ENCODE data around the gene TCAIM.
"Not testable (repeated sequence)": the region's sequence is repeated elsewhere in the genome, so short reads cannot be mapped to it uniquely, and the experiment has no call there.

Gene TCAIM

GRCh38 chr3:44346590-44346989, 8.0 kb downstream of the TCAIM start:
- H3K36me3 ChIP-seq (ENCODE audit: insufficient read depth, low read length); H3K27me3 ChIP-seq (ENCODE audit: insufficient read depth, low read length); H3K9ac ChIP-seq (ENCODE audit: low read depth, low read length): not testable (repeated sequence)

GRCh38 chr3:44348993-44349392, 10.4 kb downstream of the TCAIM start:
- no peak overlapping the region for H3K27ac ChIP-seq (ENCODE audit: low read depth, low read length)
- no peaks in the 10 kb centered on the region for H3K36me3 ChIP-seq (ENCODE audit: insufficient read depth, low read length)
- H3K4me3 ChIP-seq (ENCODE audit: low read length) = no peak overlapping the region
- H3K9me3 ChIP-seq (ENCODE audit: insufficient read depth, low read depth, low read length) = 0 out of 2 replicates have a peak, but pooled peaks cover 3% of the 10 kb centered on the region
- H3K4me1 ChIP-seq (ENCODE audit: insufficient read depth, low read length) = 0 out of 2 replicates have a peak, but pooled peaks cover 2% of the 10 kb centered on the region
- H3K27me3 ChIP-seq (ENCODE audit: insufficient read depth, low read length) = no peaks in the 10 kb centered on the region
- no peak overlapping the region for H3K9ac ChIP-seq (ENCODE audit: low read depth, low read length)
- 92% methylated on average over 4 of the region's 6 CpGs for WGBS

More at GRCh38 chr3:44346590-44346989, 8.0 kb downstream of the TCAIM start:
- not testable (repeated sequence) for H3K27ac ChIP-seq (ENCODE audit: low read depth, low read length); H3K4me3 ChIP-seq (ENCODE audit: low read length); H3K4me1 ChIP-seq (ENCODE audit: insufficient read depth, low read length); H3K9me3 ChIP-seq (ENCODE audit: insufficient read depth, low read depth, low read length)
- 93% methylated on average over 6 of the region's 6 CpGs for WGBS

GRCh38 chr3:44353355-44353924, 14.9 kb downstream of the TCAIM start:
- Histone ChIP-seq H3K9ac (ENCODE audit: low read depth, low read length) (no peak overlapping the region), H3K27me3 (ENCODE audit: insufficient read depth, low read length) (no peaks in the 10 kb centered on the region), H3K4me1 (ENCODE audit: insufficient read depth, low read length) (peaks cover 9% of the 10 kb centered on the region; the same call in 1 of the 2 replicates), H3K36me3 (ENCODE audit: insufficient read depth, low read length) (peaks cover 5% of the 10 kb centered on the region), H3K4me3 (ENCODE audit: low read length) (no peak overlapping the region), H3K9me3 (ENCODE audit: insufficient read depth, low read depth, low read length) (0 out of 2 replicates have a peak, but pooled peaks cover 3% of the 10 kb centered on the region), H3K27ac (ENCODE audit: low read depth, low read length) (no peak overlapping the region)
- 96% methylated on average over 1 of the region's 1 CpG for WGBS

GRCh38 chr3:44355362-44356033, 16.9 kb downstream of the TCAIM start:
- H3K4me3 ChIP-seq (ENCODE audit: low read length) = no peak overlapping the region
- no peaks in the 10 kb centered on the region for H3K27me3 ChIP-seq (ENCODE audit: insufficient read depth, low read length)
- peaks cover 26% of the 10 kb centered on the region for H3K4me1 ChIP-seq (ENCODE audit: insufficient read depth, low read length)
- 0 out of 2 replicates have a peak, but pooled peaks cover 3% of the 10 kb centered on the region for H3K9me3 ChIP-seq (ENCODE audit: insufficient read depth, low read depth, low read length)
- peaks cover 7% of the 10 kb centered on the region for H3K36me3 ChIP-seq (ENCODE audit: insufficient read depth, low read length)
- no peak overlapping the region for H3K27ac ChIP-seq (ENCODE audit: low read depth, low read length)
- no peak overlapping the region for H3K9ac ChIP-seq (ENCODE audit: low read depth, low read length)
- WGBS = 50% methylated on average over 2 of the region's 2 CpGs

GRCh38 chr3:44359146-44359751, 20.7 kb downstream of the TCAIM start:
- peak overlapping the region; percentile 22; the same call in 1 of the 2 replicates for H3K4me3 ChIP-seq (ENCODE audit: low read length)
- no peaks in the 10 kb centered on the region for H3K27me3 ChIP-seq (ENCODE audit: insufficient read depth, low read length)
- no peaks in the 10 kb centered on the region for H3K9me3 ChIP-seq (ENCODE audit: insufficient read depth, low read depth, low read length)
- peaks cover 15% of the 10 kb centered on the region for H3K36me3 ChIP-seq (ENCODE audit: insufficient read depth, low read length)
- H3K27ac ChIP-seq (ENCODE audit: low read depth, low read length) = peak overlapping the region; percentile 79
- H3K4me1 ChIP-seq (ENCODE audit: insufficient read depth, low read length) = peaks cover 26% of the 10 kb centered on the region
- peak overlapping the region; percentile 45; the same call in 1 of the 2 replicates for H3K9ac ChIP-seq (ENCODE audit: low read depth, low read length)
- 55% methylated on average over 3 of the region's 3 CpGs for WGBS

- Histone ChIP-seq H3K9me3 (ENCODE audit: insufficient read depth, low read depth, low read length) (no peaks in the 10 kb centered on the region), H3K4me1 (ENCODE audit: insufficient read depth, low read length) (peaks cover 22% of the 10 kb centered on the region), H3K9ac (ENCODE audit: low read depth, low read length) (no peak overlapping the region), H3K4me3 (ENCODE audit: low read length) (no peak overlapping the region), H3K36me3 (ENCODE audit: insufficient read depth, low read length) (peaks cover 21% of the 10 kb centered on the region), H3K27ac (ENCODE audit: low read depth, low read length) (no peak overlapping the region), H3K27me3 (ENCODE audit: insufficient read depth, low read length) (no peaks in the 10 kb centered on the region)
- 98% methylated on average over 2 of the region's 2 CpGs for WGBS
These were observed 25.0 kb downstream of the TCAIM start for GRCh38 chr3:44363591-44363990.

GRCh38 chr3:44365952-44366351, 27.4 kb downstream of the TCAIM start:
- Histone ChIP-seq H3K27me3 (ENCODE audit: insufficient read depth, low read length) (no peaks in the 10 kb centered on the region), H3K9ac (ENCODE audit: low read depth, low read length) (no peak overlapping the region), H3K9me3 (ENCODE audit: insufficient read depth, low read depth, low read length) (no peaks in the 10 kb centered on the region), H3K4me3 (ENCODE audit: low read length) (no peak overlapping the region), H3K36me3 (ENCODE audit: insufficient read depth, low read length) (peaks cover 23% of the 10 kb centered on the region), H3K4me1 (ENCODE audit: insufficient read depth, low read length) (peaks cover 5% of the 10 kb centered on the region), H3K27ac (ENCODE audit: low read depth, low read length) (no peak overlapping the region)
- 100% methylated on average over 1 of the region's 1 CpG for WGBS

GRCh38 chr3:44375450-44375849, 36.9 kb downstream of the TCAIM start:
- no CpG with 5 or more reads among the region's 1 CpG for WGBS

GRCh38 chr3:44387404-44387803, 48.8 kb downstream of the TCAIM start:
- no peak overlapping the region for H3K4me3 ChIP-seq (ENCODE audit: low read length)

More at GRCh38 chr3:44375450-44375849, 36.9 kb downstream of the TCAIM start:
- Histone ChIP-seq H3K9ac (ENCODE audit: low read depth, low read length) (no peak overlapping the region), H3K36me3 (ENCODE audit: insufficient read depth, low read length) (peaks cover 8% of the 10 kb centered on the region), H3K4me3 (ENCODE audit: low read length) (no peak overlapping the region), H3K9me3 (ENCODE audit: insufficient read depth, low read depth, low read length) (peaks cover 22% of the 10 kb centered on the region), H3K27me3 (ENCODE audit: insufficient read depth, low read length) (no peaks in the 10 kb centered on the region), H3K4me1 (ENCODE audit: insufficient read depth, low read length) (no peaks in the 10 kb centered on the region), H3K27ac (ENCODE audit: low read depth, low read length) (no peak overlapping the region)

GRCh38 chr3:44392489-44392888, 53.9 kb downstream of the TCAIM start:
- Histone ChIP-seq H3K27me3 (ENCODE audit: insufficient read depth, low read length) (no peaks in the 10 kb centered on the region), H3K9me3 (ENCODE audit: insufficient read depth, low read depth, low read length) (peaks cover 3% of the 10 kb centered on the region), H3K9ac (ENCODE audit: low read depth, low read length) (no peak overlapping the region), H3K27ac (ENCODE audit: low read depth, low read length) (no peak overlapping the region), H3K36me3 (ENCODE audit: insufficient read depth, low read length) (no peaks in the 10 kb centered on the region), H3K4me1 (ENCODE audit: insufficient read depth, low read length) (no peaks in the 10 kb centered on the region), H3K4me3 (ENCODE audit: low read length) (no peak overlapping the region)
- 88% methylated on average over 1 of the region's 1 CpG for WGBS

More at GRCh38 chr3:44387404-44387803, 48.8 kb downstream of the TCAIM start:
- no peaks in the 10 kb centered on the region for H3K27me3 ChIP-seq (ENCODE audit: insufficient read depth, low read length)
- no peaks in the 10 kb centered on the region for H3K4me1 ChIP-seq (ENCODE audit: insufficient read depth, low read length)
- peaks cover 27% of the 10 kb centered on the region for H3K9me3 ChIP-seq (ENCODE audit: insufficient read depth, low read depth, low read length)
- no peak overlapping the region for H3K9ac ChIP-seq (ENCODE audit: low read depth, low read length)
- WGBS = 91% methylated on average over 7 of the region's 7 CpGs
- no peak overlapping the region for H3K27ac ChIP-seq (ENCODE audit: low read depth, low read length)
- H3K36me3 ChIP-seq (ENCODE audit: insufficient read depth, low read length) = 0 out of 2 replicates have a peak, but pooled peaks cover 5% of the 10 kb centered on the region

- Histone ChIP-seq H3K9ac (ENCODE audit: low read depth, low read length) (no peak overlapping the region), H3K4me3 (ENCODE audit: low read length) (no peak overlapping the region), H3K4me1 (ENCODE audit: insufficient read depth, low read length) (no peaks in the 10 kb centered on the region), H3K9me3 (ENCODE audit: insufficient read depth, low read depth, low read length) (no peaks in the 10 kb centered on the region), H3K36me3 (ENCODE audit: insufficient read depth, low read length) (no peaks in the 10 kb centered on the region; the same call in 1 of the 2 replicates), H3K27ac (ENCODE audit: low read depth, low read length) (no peak overlapping the region), H3K27me3 (ENCODE audit: insufficient read depth, low read length) (no peaks in the 10 kb centered on the region)
- WGBS = 92% methylated on average over 9 of the region's 9 CpGs
These were observed 57.1 kb downstream of the TCAIM start for GRCh38 chr3:44395714-44396113.
